ENCODE measurements around the gene FKBP8.
"Not testable (repeated sequence)": the region's sequence is repeated elsewhere in the genome, so short reads cannot be mapped to it uniquely, and the experiment has no call there.

FKBP8 gene

GRCh38 chr19:18543814-18544475, 572 bp upstream of the FKBP8 start:
- Histone ChIP-seq H3K4me3 (replicated peaks; ENCODE audit: insufficient read depth, low read length) (peak overlapping the region; percentile 53), H3K27ac (replicated peaks) (peak overlapping the region; percentile 66), H3K27me3 (ENCODE audit: insufficient read depth, poor library complexity, severe bottlenecking) (no peaks in the 10 kb centered on the region)
- TF ChIP-seq SPI1 (IDR thresholded peaks at IDR 0.05; ENCODE audit: borderline replicate concordance, low read depth) (peak; percentile 49; the same call in 1 of the 2 replicates), REST (IDR thresholded peaks at IDR 0.05; ENCODE audit: insufficient replicate concordance, low read depth) (no peak), GABPA (IDR thresholded peaks at IDR 0.05; ENCODE audit: low read depth) (no peak), POLR2AphosphoS5 (IDR thresholded peaks at IDR 0.05; ENCODE audit: low read depth) (0 out of 2 replicates have a peak, but pooled peaks have one; percentile 34)
- TF ChIP-seq, protein P1, sequence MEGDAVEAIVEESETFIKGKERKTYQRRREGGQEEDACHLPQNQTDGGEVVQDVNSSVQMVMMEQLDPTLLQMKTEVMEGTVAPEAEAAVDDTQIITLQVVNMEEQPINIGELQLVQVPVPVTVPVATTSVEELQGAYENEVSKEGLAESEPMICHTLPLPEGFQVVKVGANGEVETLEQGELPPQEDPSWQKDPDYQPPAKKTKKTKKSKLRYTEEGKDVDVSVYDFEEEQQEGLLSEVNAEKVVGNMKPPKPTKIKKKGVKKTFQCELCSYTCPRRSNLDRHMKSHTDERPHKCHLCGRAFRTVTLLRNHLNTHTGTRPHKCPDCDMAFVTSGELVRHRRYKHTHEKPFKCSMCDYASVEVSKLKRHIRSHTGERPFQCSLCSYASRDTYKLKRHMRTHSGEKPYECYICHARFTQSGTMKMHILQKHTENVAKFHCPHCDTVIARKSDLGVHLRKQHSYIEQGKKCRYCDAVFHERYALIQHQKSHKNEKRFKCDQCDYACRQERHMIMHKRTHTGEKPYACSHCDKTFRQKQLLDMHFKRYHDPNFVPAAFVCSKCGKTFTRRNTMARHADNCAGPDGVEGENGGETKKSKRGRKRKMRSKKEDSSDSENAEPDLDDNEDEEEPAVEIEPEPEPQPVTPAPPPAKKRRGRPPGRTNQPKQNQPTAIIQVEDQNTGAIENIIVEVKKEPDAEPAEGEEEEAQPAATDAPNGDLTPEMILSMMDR (IDR thresholded peaks at IDR 0.05; ENCODE audit: insufficient read depth, low read length), result peak; percentile 10
- peak; percentile 86 to 95 for DNase-seq (ENCODE audit: low read depth in 1 of 2, low spot score in 1 of 2)

DNA sequence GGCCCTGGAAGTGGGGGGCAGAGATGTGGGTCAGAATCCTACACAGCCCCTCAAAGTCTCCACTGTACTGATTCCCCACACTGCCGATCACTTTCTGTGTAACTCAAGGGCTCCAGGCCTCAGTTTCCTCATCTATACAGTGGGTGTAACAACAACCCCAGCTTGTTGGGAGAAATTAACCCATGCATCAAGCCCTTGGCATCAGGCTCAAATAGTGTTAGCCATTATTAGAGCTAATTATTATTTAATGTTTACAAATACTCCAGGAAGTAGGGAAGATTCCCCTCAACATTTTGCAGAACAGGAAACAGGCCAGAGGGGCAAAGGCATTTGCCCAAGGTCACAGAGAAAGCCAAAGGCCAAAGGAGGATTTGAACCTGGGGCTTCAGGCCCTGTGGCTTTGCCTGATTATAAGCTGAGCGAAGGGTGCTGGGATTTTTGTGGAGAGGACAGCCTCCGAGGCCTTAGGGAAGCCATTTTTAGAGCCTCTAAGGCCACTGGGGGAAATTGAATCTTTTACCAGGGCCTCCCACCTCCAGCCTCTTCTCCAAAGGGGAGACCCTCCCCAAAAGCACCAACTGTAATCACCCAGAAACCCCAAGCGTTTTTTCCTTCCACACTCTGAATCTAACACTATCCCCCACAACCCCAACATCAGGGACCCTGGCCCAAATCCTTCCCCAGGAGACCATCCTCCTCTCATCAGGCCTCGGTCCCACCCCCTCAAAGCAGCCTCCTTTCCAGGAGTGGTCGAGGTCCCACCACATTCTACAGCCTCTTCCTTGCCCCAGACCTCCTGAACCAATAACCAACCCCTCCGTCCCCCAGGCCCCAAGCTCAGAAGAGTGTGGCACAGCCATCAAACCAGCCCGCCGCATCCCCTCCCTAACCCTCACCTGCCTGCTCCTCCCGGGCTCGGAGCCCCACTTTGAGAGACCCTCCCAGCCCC, 1.1 kb downstream of the FKBP8 start:
- TF ChIP-seq REST (IDR thresholded peaks at IDR 0.05; ENCODE audit: insufficient replicate concordance, low read depth) (no peak), GABPA (IDR thresholded peaks at IDR 0.05; ENCODE audit: low read depth) (no peak), POLR2AphosphoS5 (IDR thresholded peaks at IDR 0.05; ENCODE audit: low read depth) (no peak), SPI1 (IDR thresholded peaks at IDR 0.05; ENCODE audit: borderline replicate concordance, low read depth) (no peak)
- TF ChIP-seq, protein P1 (IDR thresholded peaks at IDR 0.05; ENCODE audit: insufficient read depth, low read length), result no peak
- Histone ChIP-seq H3K4me3 (replicated peaks; ENCODE audit: insufficient read depth, low read length) (peak overlapping the region; percentile 84), H3K27ac (replicated peaks) (peak overlapping the region; percentile 1; the same call in 1 of the 2 replicates), H3K27me3 (ENCODE audit: insufficient read depth, poor library complexity, severe bottlenecking) (no peaks in the 10 kb centered on the region)
- no peak for DNase-seq (ENCODE audit: low read depth in 1 of 2, low spot score in 1 of 2)

GRCh38 chr19:18541258-18541991, 1.9 kb downstream of the FKBP8 start:
- H3K27ac ChIP-seq (replicated peaks), result no peak overlapping the region
- H3K27me3 ChIP-seq (ENCODE audit: insufficient read depth, poor library complexity, severe bottlenecking), result no peaks in the 10 kb centered on the region
- no peak for DNase-seq (ENCODE audit: low read depth in 1 of 2, low spot score in 1 of 2)
- no peak overlapping the region for H3K4me3 ChIP-seq (replicated peaks; ENCODE audit: insufficient read depth, low read length)
- TF ChIP-seq, protein P1 (IDR thresholded peaks at IDR 0.05; ENCODE audit: insufficient read depth, low read length), result no peak
- TF ChIP-seq GABPA (IDR thresholded peaks at IDR 0.05; ENCODE audit: low read depth) (no peak), REST (IDR thresholded peaks at IDR 0.05; ENCODE audit: insufficient replicate concordance, low read depth) (no peak), SPI1 (IDR thresholded peaks at IDR 0.05; ENCODE audit: borderline replicate concordance, low read depth) (no peak), POLR2AphosphoS5 (IDR thresholded peaks at IDR 0.05; ENCODE audit: low read depth) (no peak)

DNA sequence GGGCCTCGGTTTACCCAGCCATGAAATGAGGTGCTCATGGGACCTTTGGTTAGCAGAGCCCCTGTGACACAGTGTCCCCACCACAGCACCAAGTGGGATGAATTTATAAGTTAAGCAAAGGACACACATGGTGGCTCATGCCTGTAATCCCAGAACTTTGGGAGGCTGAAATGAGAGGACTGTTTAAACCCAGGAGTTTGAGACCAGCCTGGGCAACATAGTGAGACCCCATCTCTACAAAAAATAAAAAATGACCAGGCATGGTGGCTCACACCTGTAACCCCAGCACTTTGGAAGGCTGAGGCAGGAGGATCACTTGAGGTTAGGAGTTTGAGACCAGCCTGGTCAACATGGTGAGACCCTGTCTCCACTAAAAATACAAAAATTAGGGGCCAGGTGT, 3.2 kb downstream of the FKBP8 start:
- not testable (repeated sequence) for H3K4me3 ChIP-seq (replicated peaks; ENCODE audit: insufficient read depth, low read length); H3K27me3 ChIP-seq (ENCODE audit: insufficient read depth, poor library complexity, severe bottlenecking); H3K27ac ChIP-seq (replicated peaks); DNase-seq (ENCODE audit: low read depth in 1 of 2, low spot score in 1 of 2)

All from HL-60 (cell line).